Nephron progenitor cell (in vitro differentiated cells): ENCODE results near the gene LDLRAD2.
"Not testable (repeated sequence)": the region's sequence is repeated elsewhere in the genome, so short reads cannot be mapped to it uniquely, and the experiment has no call there.

ENCODE experiments used
- DNase-seq: peaks from one replicate; pipeline ENCODE4 v3.0.0; 2021
- H3K27ac Mint-ChIP-seq: 2 replicates; pipeline ENCODE4 v1.8.0; 2021; ENCODE audit warnings: mild to moderate bottlenecking, moderate library complexity, mixed read lengths
- H3K27me3 Mint-ChIP-seq: 2 replicates; pipeline ENCODE4 v1.8.0; 2021; ENCODE audit warnings: mild to moderate bottlenecking, low read depth, mixed read lengths; ENCODE audit not compliant: poor library complexity
- H3K36me3 Mint-ChIP-seq: 2 replicates; pipeline ENCODE4 v1.8.0; 2021; ENCODE audit warnings: low read depth, mixed read lengths
- H3K4me1 Mint-ChIP-seq: 2 replicates; pipeline ENCODE4 v1.8.0; 2021; ENCODE audit warnings: mixed read lengths
- H3K4me3 Mint-ChIP-seq: 2 replicates; pipeline ENCODE4 v1.8.0; 2021; ENCODE audit warnings: mild to moderate bottlenecking, moderate library complexity, mixed read lengths
- H3K9me3 Mint-ChIP-seq: 2 replicates; pipeline ENCODE4 v1.8.0; 2021; ENCODE audit warnings: mild to moderate bottlenecking, moderate library complexity, mixed read lengths
- TF ChIP-seq, protein P1 (sequence below): fragments of 200-600 bp; sonication (generic); IDR thresholded peaks from 2 replicates; pipeline ENCODE4 v1.5.0; 2021; ENCODE audit warnings: antibody characterized with exemption

Gene LDLRAD2, protein sequence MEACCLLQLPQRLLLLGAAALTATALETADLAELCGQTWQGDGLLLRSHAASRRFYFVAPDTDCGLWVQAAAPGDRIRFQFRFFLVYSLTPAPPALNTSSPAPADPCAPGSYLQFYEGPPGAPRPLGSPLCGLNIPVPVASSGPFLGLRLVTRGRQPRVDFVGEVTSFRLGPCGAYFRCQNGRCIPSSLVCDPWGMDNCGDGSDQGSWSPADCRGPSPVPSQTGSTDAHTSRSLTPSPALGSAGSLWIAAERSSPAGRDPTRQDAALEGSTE

DNA sequence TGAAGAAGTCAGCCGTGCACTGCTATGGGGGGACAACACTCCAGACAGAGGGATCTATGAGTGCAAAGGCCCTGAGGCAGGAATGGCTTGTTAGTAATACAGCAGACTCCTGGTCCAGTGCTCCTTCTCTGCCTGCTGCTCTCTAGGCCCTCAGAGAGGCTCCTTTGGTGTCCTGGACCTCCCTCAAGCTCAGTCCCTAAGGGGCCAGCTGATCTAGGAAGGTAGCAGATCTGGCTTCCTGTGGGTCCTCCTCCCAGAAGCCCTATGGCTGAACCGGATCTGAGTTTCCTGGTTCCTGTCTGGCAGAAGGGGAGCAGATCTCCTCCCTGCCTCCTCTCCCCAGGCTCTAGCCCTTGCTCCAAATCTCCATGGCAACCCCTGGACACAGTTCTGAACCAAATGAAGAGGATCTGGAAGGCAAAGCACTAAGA, at the start of gene LDLRAD2:
TSS of gene LDLRAD2 (plus strand) at position 391 of the 431 bp plus-strand sequence. CDS start 187 bp downstream, outside the sequence.
- Mint-ChIP-seq H3K9me3 (no peaks in the 10 kb centered on the region), H3K36me3 (no peaks in the 10 kb centered on the region), H3K4me1 (peaks cover 9% of the 10 kb centered on the region), H3K27me3 (peaks cover 28% of the 10 kb centered on the region), H3K27ac (no peak within 1 kb of the TSS), H3K4me3 (no peak within 1 kb of the TSS)
- no peak for DNase-seq
- TF ChIP-seq, protein P1, sequence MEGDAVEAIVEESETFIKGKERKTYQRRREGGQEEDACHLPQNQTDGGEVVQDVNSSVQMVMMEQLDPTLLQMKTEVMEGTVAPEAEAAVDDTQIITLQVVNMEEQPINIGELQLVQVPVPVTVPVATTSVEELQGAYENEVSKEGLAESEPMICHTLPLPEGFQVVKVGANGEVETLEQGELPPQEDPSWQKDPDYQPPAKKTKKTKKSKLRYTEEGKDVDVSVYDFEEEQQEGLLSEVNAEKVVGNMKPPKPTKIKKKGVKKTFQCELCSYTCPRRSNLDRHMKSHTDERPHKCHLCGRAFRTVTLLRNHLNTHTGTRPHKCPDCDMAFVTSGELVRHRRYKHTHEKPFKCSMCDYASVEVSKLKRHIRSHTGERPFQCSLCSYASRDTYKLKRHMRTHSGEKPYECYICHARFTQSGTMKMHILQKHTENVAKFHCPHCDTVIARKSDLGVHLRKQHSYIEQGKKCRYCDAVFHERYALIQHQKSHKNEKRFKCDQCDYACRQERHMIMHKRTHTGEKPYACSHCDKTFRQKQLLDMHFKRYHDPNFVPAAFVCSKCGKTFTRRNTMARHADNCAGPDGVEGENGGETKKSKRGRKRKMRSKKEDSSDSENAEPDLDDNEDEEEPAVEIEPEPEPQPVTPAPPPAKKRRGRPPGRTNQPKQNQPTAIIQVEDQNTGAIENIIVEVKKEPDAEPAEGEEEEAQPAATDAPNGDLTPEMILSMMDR: no peak

DNA sequence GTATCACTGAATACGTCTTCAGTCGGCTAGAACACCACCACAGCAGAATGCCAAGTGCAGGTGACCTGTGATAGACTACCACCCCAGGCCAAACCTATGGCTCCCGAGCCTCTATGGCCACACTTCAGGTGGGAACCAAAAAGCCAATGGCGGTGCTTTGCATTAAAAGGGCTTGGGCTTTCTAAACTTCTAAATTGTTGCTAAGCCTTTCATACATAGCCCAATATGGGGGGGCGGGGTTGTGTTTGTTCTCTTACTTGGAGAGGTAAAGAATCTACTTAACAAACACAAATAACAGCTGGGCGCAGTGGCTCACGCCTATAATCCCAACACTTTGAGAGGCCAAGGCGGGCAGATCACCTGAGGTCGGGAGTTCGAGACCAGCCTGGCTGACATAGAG, 48.8 kb upstream of the LDLRAD2 start:
- H3K9me3 Mint-ChIP-seq: no peaks in the 10 kb centered on the region
- DNase-seq: no peak
- TF ChIP-seq, protein P1: no peak
- H3K36me3 Mint-ChIP-seq: no peaks in the 10 kb centered on the region
- H3K27me3 Mint-ChIP-seq: no peaks in the 10 kb centered on the region
- no peak overlapping the region for H3K27ac Mint-ChIP-seq
- H3K4me3 Mint-ChIP-seq: no peak overlapping the region
- peaks cover 23% of the 10 kb centered on the region for H3K4me1 Mint-ChIP-seq

DNA sequence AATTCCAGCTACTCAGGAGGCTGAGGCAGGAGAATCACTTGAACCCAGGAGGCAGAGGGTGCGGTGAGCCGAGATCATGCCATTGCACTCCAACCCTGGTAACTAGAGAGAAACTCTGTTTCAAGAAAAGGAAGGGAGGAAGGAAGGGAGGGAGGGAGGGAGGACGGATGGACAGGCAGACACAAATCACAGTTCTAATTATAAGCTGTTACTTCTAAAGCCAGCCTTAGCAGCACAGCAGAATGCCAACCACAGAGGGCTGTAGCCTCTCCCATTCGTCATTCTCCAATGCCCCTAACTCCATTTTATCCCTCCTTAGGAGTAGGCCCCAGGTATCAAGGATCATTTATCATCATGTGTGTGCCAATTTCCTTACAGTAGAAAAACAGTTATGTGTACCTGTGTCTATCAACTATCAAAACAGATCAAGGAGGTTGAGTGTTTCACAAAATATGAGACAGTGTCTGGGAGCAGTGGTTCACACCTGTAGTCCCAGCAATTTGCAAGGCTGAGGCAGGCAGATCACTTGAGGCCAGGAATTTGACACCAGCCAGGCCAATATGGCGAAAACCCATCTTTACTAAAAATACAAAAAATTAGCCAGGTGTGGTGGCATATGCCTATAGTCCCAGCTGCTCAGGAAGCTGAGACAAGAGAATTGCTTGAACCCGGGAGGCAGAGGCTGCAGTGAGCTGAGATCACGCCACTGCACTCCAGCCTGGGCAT, 48.2 kb upstream of the LDLRAD2 start:
- TF ChIP-seq, protein P1: no peak
- Mint-ChIP-seq H3K27me3 (no peaks in the 10 kb centered on the region), H3K9me3 (no peaks in the 10 kb centered on the region), H3K4me1 (peaks cover 23% of the 10 kb centered on the region), H3K27ac (no peak overlapping the region), H3K4me3 (no peak overlapping the region), H3K36me3 (peaks cover under 1% of the 10 kb centered on the region)
- no peak for DNase-seq

DNA sequence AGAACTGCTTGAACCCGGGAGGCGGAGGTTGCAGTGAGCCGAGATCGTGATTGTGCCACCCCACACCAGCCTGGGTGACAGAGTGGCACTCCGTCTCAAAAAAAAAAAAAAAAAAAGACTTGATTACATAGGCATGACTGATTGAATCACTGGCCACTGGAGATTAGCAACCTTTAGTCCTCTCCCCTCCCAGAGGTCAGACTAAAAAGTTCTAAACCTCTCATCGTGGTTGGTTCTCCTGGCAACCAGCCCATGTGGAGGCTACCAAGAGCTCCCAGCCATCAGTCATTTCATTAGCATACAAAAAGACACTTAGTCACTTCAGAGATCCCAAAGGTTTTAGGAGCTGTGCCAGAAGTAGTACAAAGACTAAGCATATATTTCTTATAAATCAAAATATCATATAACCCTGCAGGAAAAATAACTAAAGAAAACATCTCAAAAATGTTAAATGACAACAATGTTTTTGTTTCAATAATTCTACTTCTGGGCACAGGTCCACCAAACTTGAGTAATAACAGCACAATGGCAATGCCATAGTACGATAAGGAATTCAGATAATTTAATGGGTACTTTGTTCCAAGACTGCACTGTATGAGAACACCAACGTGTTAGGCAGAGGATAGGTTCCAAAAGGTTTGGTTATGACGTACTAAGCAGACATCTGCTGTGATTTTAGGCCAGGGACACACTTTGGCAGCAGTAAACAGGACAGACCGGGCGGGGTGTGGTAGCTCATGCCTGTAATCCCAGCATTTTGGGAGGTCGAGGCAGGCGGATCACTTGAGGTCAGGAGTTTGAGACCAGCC, 47.2 kb upstream of the LDLRAD2 start:
- Mint-ChIP-seq H3K27ac (peak overlapping the region; percentile 18), H3K9me3 (no peaks in the 10 kb centered on the region), H3K27me3 (no peaks in the 10 kb centered on the region), H3K4me1 (peaks cover 23% of the 10 kb centered on the region), H3K4me3 (no peak overlapping the region), H3K36me3 (peaks cover 5% of the 10 kb centered on the region)
- no peak for DNase-seq
- TF ChIP-seq, protein P1: no peak

DNA sequence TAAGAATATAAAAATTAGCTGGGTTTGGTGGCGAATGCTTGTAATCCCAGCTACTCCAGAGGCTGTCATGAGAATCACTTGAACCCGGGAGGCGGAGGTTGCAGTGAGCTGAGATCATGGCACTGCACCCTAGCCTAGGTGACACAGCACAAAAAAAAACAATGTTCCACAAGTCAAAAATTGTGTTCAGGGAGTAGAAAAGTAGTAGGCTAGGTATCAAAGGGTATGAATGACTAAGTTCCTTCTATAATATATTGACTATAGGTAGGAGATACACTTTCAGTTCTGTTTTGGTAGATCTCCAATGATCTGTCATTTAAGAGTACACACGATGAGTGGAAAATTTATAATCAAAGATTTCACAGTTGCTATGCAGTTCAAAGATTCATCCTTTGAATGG, 45.9 kb upstream of the LDLRAD2 start:
- no peak overlapping the region for H3K4me3 Mint-ChIP-seq
- no peaks in the 10 kb centered on the region for H3K9me3 Mint-ChIP-seq
- H3K4me1 Mint-ChIP-seq: peaks cover 23% of the 10 kb centered on the region
- H3K27ac Mint-ChIP-seq: no peak overlapping the region
- no peaks in the 10 kb centered on the region for H3K27me3 Mint-ChIP-seq
- peaks cover 10% of the 10 kb centered on the region for H3K36me3 Mint-ChIP-seq
- DNase-seq: no peak
- TF ChIP-seq, protein P1: no peak

DNA sequence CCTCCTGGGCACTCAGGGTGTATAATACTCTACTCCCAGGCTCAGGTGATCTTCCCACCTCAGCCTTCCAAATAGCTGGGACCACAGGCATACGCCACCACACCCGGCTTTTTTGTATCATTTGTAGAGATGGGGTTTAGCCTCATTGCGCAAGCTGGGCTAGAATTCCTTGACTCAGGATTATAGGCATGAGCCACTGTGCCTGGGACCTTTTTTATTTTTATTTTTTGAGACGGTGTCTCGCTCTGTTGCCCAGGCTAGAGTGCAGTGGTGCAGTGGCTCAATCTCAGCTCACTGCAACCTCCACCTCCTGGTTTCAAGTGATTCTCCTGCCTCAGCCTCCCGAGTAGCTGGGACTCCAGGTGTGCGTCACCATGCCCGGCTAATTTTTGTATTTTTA, 45.0 kb upstream of the LDLRAD2 start:
- H3K27me3 Mint-ChIP-seq, DNase-seq, H3K9me3 Mint-ChIP-seq, H3K27ac Mint-ChIP-seq, H3K4me3 Mint-ChIP-seq: not testable (repeated sequence)
- Mint-ChIP-seq H3K4me1 (peaks cover 23% of the 10 kb centered on the region), H3K36me3 (peaks cover 16% of the 10 kb centered on the region)
